GM21381 (cell line): ENCODE data around the gene DCTN5.

Experiments
- ATAC-seq: cut with Tn5 transposase; IDR thresholded peaks from one replicate; pipeline ENCODE4 v1.9.1; 2021; ENCODE audit warnings: mild to moderate bottlenecking, moderate library complexity; ENCODE audit not compliant: unreplicated experiment

DCTN5 gene

DNA sequence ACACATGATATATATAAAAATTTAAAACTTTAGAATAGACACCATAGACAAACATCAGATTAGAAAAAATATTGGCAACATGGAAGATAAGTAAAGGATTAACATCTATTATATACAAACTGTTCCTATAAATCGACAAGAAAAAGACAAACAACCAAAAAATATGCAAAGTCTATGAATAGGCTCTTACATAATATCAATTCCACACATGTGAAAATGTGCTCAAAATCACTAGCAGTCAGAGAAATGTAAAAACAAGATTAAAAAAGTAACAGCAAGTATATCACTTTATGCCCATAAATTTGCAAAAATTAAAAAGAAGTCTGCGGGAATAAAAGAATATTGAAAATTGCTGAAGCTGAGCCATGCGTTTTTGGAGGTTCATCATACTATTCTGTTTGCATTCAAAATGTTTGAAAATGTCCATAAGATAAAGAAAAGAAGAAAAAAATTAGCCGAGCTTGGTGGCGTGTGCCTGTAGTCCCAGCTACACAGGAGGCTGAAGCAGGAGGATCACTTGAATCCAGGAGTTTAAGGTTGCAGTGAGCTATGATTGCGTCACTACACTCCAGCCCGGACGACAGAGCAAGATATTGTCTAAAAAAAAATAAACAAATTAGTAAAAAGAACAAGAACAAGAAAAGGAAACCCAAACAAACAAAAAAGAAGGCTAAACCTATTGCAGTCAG, 83.0 kb downstream of the DCTN5 start:
- no peak for ATAC-seq

DNA sequence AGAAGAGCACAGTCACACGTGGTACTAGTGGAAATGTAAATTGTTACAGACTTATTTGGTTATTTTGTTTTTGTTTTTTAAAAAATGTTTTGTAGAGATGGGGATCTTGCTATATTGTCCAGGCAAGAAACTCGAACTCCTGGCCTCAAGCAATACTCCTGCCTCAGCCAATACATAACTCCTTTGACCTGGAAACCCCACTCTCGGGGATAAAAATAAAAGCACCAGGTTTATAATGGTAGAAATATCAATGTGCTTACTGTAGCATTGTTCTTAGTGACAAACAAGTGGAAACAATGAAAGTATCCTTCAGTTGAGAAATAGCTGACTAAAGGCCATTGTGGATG, 83.5 kb downstream of the DCTN5 start:
- ATAC-seq = no peak

DNA sequence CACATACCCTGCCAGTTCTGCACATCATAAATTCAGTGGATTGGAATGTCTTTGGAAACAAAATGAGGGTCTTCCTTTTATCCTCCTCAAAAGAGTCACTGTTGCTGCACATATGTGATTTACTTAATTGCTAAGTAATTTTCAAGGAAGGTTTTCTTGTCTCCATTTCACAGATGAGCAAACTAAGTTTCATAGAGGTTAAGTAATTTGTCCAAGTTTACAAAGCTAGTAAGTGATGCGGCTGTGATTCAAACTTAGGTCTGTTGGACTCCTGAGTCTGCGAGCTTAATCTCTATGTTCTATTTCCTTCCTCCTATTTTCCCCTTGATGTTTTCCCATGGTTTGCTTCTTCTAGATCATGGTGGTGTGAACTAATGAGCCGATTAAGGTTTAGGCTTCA, 85.4 kb downstream of the DCTN5 start:
- no peak for ATAC-seq
